A549 (cell line): Measurements from ENCODE around the gene ADAM12. TPM values are rescaled to one million over a fixed set of nuclear protein-coding genes. Genes with fewer than 3 reads are reported as not detected.

Source experiments
- ATAC-seq, 2 experiments: fragments of 200-7000 bp in 1 of 2; fragments of >200 bp in 1 of 2; cut with Nextera tagmentation in 1 of 2; cut with Tn5 transposase in 1 of 2; 3 replicates each; pipeline versions ENCODE4 v1.8.0 to v1.9.1; 2018 to 2020; ENCODE audit warnings: mild to moderate bottlenecking in 1 of 2, moderate library complexity in 1 of 2
- CTCF ChIA-PET: fragments of 300-600 bp; sonication (Branson Sonifier 250); formaldehyde crosslinking; extraction: SDS; loops from one replicate; lab custom pipeline; 2021; ENCODE audit warnings: antibody characterized with exemption, inconsistent platforms; lab: Yijun Ruan, JAX
- POLR2A ChIA-PET: fragments of 350-600 bp; formaldehyde crosslinking; extraction: SDS; loops from one replicate; lab custom pipeline; 2021; ENCODE audit warnings: antibody characterized with exemption, inconsistent platforms; lab: Yijun Ruan, JAX
- DNase-seq, 2 experiments: peaks; one replicate each; pipeline versions ENCODE4 v3.0.0 to v3.0.0-alpha.2; 2011 to 2016; ENCODE audit warnings: low read depth in 1 of 2, low spot score in 1 of 2
- FAIRE-seq: peaks from 2 replicates; lab custom pipeline; 2011; peaks lifted over from hg19 to GRCh38; lab: Jason Lieb, UNC
- H3K27ac ChIP-seq, 2 experiments: fragments of >200 bp; sonication (Bioruptor Twin); formaldehyde crosslinking; 3 replicates each; pipeline ENCODE4 v1.5.1; 2016 to 2017
- H3K4me1 ChIP-seq: fragments of >200 bp; sonication (Bioruptor Twin); formaldehyde crosslinking; 3 replicates; pipeline ENCODE4 v1.6.1; 2016
- H3K4me2 ChIP-seq: fragments of >200 bp; sonication (Bioruptor Twin); formaldehyde crosslinking; 3 replicates; pipeline ENCODE4 v1.6.1; 2016
- H3K4me3 ChIP-seq: fragments of >200 bp; sonication (Bioruptor Twin); formaldehyde crosslinking; 3 replicates; pipeline ENCODE4 v1.5.1; 2016
- H3K9me3 ChIP-seq: fragments of >200 bp; sonication (Bioruptor Twin); formaldehyde crosslinking; 3 replicates; pipeline ENCODE4 v1.6.1; 2016
- CBX2 ChIP-seq: fragments of 200-600 bp; sonication (generic); IDR thresholded peaks from 2 replicates; pipeline ENCODE4 v1.6.1; 2016; ENCODE audit warnings: low read depth, mild to moderate bottlenecking, borderline replicate concordance
- CEBPB ChIP-seq, 2 experiments: fragments of >200 bp in 1 of 2; sonication (Bioruptor Twin) in 1 of 2; formaldehyde crosslinking in 1 of 2; IDR thresholded peaks; 2 replicates each; pipeline ENCODE4 v1.6.1; 2012 to 2016
- EHF ChIP-seq: fragments of 250-450 bp; sonication (Bioruptor Pico); IDR thresholded peaks from 2 replicates; pipeline ENCODE4 v1.5.0; 2020; ENCODE audit warnings: mild to moderate bottlenecking
- EHMT2 ChIP-seq: fragments of 200-600 bp; sonication (generic); IDR thresholded peaks from 2 replicates; pipeline ENCODE4 v1.6.1; 2016; ENCODE audit warnings: antibody characterized with exemption, low read depth, mild to moderate bottlenecking, moderate library complexity
- ESRRA ChIP-seq: fragments of 150-350 bp; IDR thresholded peaks from 2 replicates; pipeline ENCODE4 v1.6.1; 2014; ENCODE audit warnings: mild to moderate bottlenecking, low read length, borderline replicate concordance
- FOSB ChIP-seq: fragments of 250-450 bp; sonication (Bioruptor Pico); IDR thresholded peaks from 2 replicates; pipeline ENCODE4 v1.5.0; 2020; ENCODE audit warnings: mild to moderate bottlenecking, moderate library complexity
- FOSL2 ChIP-seq, 2 experiments: fragments of 450-650 bp in 1 of 2; fragments of >200 bp in 1 of 2; sonication (Bioruptor Twin) in 1 of 2; formaldehyde crosslinking; IDR thresholded peaks; 2 replicates each; pipeline versions ENCODE4 v1.5.0 to v1.6.1; 2016 to 2020; ENCODE audit warnings: mild to moderate bottlenecking in 1 of 2, moderate library complexity in 1 of 2
- FOXS1 ChIP-seq: fragments of 250-450 bp; sonication (Bioruptor Pico); IDR thresholded peaks from 2 replicates; pipeline ENCODE4 v1.5.0; 2020; ENCODE audit warnings: mild to moderate bottlenecking, moderate library complexity
- GATA3 ChIP-seq: IDR thresholded peaks from 2 replicates; pipeline ENCODE4 v1.6.1; 2012; ENCODE audit warnings: borderline replicate concordance
- HDAC2 ChIP-seq: fragments of 200-600 bp; sonication (generic); IDR thresholded peaks from 2 replicates; pipeline ENCODE4 v1.6.1; 2016
- HEYL ChIP-seq: fragments of 250-450 bp; sonication (Bioruptor Pico); IDR thresholded peaks from 2 replicates; pipeline ENCODE4 v1.8.0; 2021; ENCODE audit warnings: mild to moderate bottlenecking, moderate library complexity
- HOXA7 ChIP-seq: fragments of 250-450 bp; sonication (Bioruptor Pico); IDR thresholded peaks from 2 replicates; pipeline ENCODE4 v1.5.0; 2020; ENCODE audit warnings: mild to moderate bottlenecking, moderate library complexity
- HOXB5 ChIP-seq: fragments of 250-450 bp; sonication (Bioruptor Pico); IDR thresholded peaks from 2 replicates; pipeline ENCODE4 v1.5.0; 2020; ENCODE audit warnings: mild to moderate bottlenecking, moderate library complexity
- JUN ChIP-seq, 2 experiments: fragments of >200 bp; sonication (Bioruptor Twin); formaldehyde crosslinking; IDR thresholded peaks; 2 replicates in 1 of 2; 3 replicates in 1 of 2; pipeline ENCODE4 v1.6.1; 2016 to 2017
- JUNB ChIP-seq: fragments of >200 bp; sonication (Bioruptor Twin); formaldehyde crosslinking; IDR thresholded peaks from 2 replicates; pipeline ENCODE4 v1.6.1; 2016
- MAZ ChIP-seq: fragments of 150-350 bp; IDR thresholded peaks from 2 replicates; pipeline ENCODE4 v1.6.1; 2014; ENCODE audit warnings: antibody characterized with exemption, low read depth, low read length, borderline replicate concordance
- NPAS2 ChIP-seq: fragments of 250-450 bp; sonication (Bioruptor Pico); IDR thresholded peaks from 2 replicates; pipeline ENCODE4 v1.8.0; 2022; ENCODE audit warnings: mild to moderate bottlenecking, moderate library complexity, borderline replicate concordance
- NR3C1 ChIP-seq: fragments of >200 bp; sonication (Bioruptor Twin); formaldehyde crosslinking; IDR thresholded peaks from 3 replicates; pipeline ENCODE4 v1.6.1; 2017
- PHF8 ChIP-seq: fragments of 200-600 bp; sonication (generic); IDR thresholded peaks from 2 replicates; pipeline ENCODE4 v1.6.1; 2016; ENCODE audit warnings: low read depth, mild to moderate bottlenecking, antibody characterized with exemption, moderate library complexity, borderline replicate concordance
- RNF2 ChIP-seq: fragments of 200-600 bp; sonication (generic); IDR thresholded peaks from 2 replicates; pipeline ENCODE4 v1.6.1; 2016; ENCODE audit warnings: low read depth, mild to moderate bottlenecking, antibody characterized with exemption, moderate library complexity, borderline replicate concordance
- SREBF2 ChIP-seq: fragments of 450-650 bp; IDR thresholded peaks from 2 replicates; pipeline ENCODE4 v1.6.1; 2014; ENCODE audit warnings: mild to moderate bottlenecking, moderate library complexity
- TFCP2L1 ChIP-seq: fragments of 250-450 bp; sonication (Bioruptor Pico); IDR thresholded peaks from 2 replicates; pipeline ENCODE4 v1.5.0; 2021; ENCODE audit warnings: mild to moderate bottlenecking
- ZSCAN20 ChIP-seq: fragments of 250-450 bp; sonication (Bioruptor Pico); IDR thresholded peaks from 2 replicates; pipeline ENCODE4 v1.8.0; 2022; ENCODE audit warnings: mild to moderate bottlenecking, moderate library complexity
- WGBS: methylation state at CpG from one replicate; pipeline ENCODE4 v1.1.6; 2017; ENCODE audit errors: missing lambda C conversion rate; 5-methylcytosine and 5-hydroxymethylcytosine counted together
- polyA plus RNA-seq, 4 experiments: library from polyadenylated mRNA; depleted of rRNA in 3 of 4; stranded (reverse); fragments of >200 nt; fragmentation: RNase III in 1 of 4; extraction: RNeasy Plus Mini Kit Qiagen cat#74134 plus additional on column Dnase treatment in 1 of 4; gene quantifications; 2 replicates in 3 of 4; 3 replicates in 1 of 4; pipeline ENCODE4 v1.2.3, GENCODE V29; 2011 to 2017
- TF ChIP-seq, protein P1 (sequence below): fragments of 250-450 bp; sonication (Bioruptor Pico); IDR thresholded peaks from 2 replicates; pipeline ENCODE4 v1.5.0; 2020; ENCODE audit warnings: low read depth, mild to moderate bottlenecking, moderate library complexity
- TF ChIP-seq, protein P2 (sequence below): fragments of 250-450 bp; sonication (Bioruptor Pico); IDR thresholded peaks from 2 replicates; pipeline ENCODE4 v1.5.0; 2021; ENCODE audit warnings: mild to moderate bottlenecking, moderate library complexity, borderline replicate concordance
- TF ChIP-seq, protein P3 (sequence below): IDR thresholded peaks from 2 replicates; pipeline ENCODE4 v1.6.1; 2012
- TF ChIP-seq, protein P4 (sequence below): fragments of >200 bp; sonication (Bioruptor Twin); formaldehyde crosslinking; IDR thresholded peaks from 2 replicates; pipeline ENCODE4 v1.6.1; 2016

The ADAM12 gene
- polyA plus RNA-seq, 2 of the 4 experiments (the other 2 are of a cell fraction), result 1.6 to 4.8 TPM

DNA sequence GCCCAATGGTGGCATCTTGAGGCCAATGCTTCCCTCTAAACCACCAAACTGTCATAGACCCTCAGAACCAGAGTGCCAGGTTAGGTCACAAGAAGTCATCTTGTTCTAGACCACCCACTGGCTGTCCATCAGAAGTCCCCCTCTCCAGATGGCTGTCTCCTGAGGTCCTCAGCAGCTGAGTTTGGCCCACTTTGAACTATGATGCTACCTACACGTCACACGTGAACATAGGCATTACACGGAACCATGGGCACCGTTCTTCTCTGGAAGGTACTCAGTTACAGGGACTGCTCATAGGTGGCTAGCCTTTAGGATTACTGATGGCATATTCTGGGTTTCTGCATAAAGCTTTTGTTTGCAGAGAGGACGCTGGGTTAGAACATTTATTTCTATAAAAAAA, 166.4 kb downstream of the ADAM12 start:
- no peak for ATAC-seq
- POLR2A ChIA-PET, result no interaction called here
- no peak for DNase-seq
- no peaks in the 10 kb centered on the region for H3K9me3 ChIP-seq
- no peak overlapping the region for H3K4me3 ChIP-seq
- no peak for FAIRE-seq
- H3K4me2 ChIP-seq, result no peak overlapping the region
- TF ChIP-seq NPAS2, result no peak
- no peak for TF ChIP-seq HEYL (CRISPR knock-in tag)
- no peak for TF ChIP-seq CBX2
- no peak for TF ChIP-seq RNF2
- no peak for TF ChIP-seq HOXB5
- TF ChIP-seq TFCP2L1 (CRISPR knock-in tag), result no peak
- TF ChIP-seq, protein P1, sequence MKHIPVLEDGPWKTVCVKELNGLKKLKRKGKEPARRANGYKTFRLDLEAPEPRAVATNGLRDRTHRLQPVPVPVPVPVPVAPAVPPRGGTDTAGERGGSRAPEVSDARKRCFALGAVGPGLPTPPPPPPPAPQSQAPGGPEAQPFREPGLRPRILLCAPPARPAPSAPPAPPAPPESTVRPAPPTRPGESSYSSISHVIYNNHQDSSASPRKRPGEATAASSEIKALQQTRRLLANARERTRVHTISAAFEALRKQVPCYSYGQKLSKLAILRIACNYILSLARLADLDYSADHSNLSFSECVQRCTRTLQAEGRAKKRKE, result no peak
- TF ChIP-seq HDAC2, result no peak
- no peak for TF ChIP-seq FOSB (CRISPR knock-in tag)
- no peak for TF ChIP-seq SREBF2
- no peak for TF ChIP-seq EHMT2
- TF ChIP-seq JUNB, result no peak
- no peak for TF ChIP-seq ZSCAN20 (CRISPR knock-in tag)
- TF ChIP-seq MAZ, result no peak
- TF ChIP-seq CEBPB (IDR thresholded peaks at IDR 0.05), result no peak
- TF ChIP-seq PHF8, result no peak
- TF ChIP-seq, protein P2, sequence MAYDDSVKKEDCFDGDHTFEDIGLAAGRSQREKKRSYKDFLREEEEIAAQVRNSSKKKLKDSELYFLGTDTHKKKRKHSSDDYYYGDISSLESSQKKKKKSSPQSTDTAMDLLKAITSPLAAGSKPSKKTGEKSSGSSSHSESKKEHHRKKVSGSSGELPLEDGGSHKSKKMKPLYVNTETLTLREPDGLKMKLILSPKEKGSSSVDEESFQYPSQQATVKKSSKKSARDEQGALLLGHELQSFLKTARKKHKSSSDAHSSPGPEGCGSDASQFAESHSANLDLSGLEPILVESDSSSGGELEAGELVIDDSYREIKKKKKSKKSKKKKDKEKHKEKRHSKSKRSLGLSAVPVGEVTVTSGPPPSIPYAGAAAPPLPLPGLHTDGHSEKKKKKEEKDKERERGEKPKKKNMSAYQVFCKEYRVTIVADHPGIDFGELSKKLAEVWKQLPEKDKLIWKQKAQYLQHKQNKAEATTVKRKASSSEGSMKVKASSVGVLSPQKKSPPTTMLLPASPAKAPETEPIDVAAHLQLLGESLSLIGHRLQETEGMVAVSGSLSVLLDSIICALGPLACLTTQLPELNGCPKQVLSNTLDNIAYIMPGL (CRISPR knock-in tag), result no peak
- 89% methylated on average over 5 of the region's 5 CpGs for WGBS
- H3K27ac ChIP-seq, result no peak overlapping the region
- CTCF ChIA-PET, result interaction anchor here (1.2 kb wide), 1 partner anchor 353 kb away, joined by 3 read pairs; no protein-coding TSS in a partner anchor
- no peaks in the 10 kb centered on the region for H3K4me1 ChIP-seq

DNA sequence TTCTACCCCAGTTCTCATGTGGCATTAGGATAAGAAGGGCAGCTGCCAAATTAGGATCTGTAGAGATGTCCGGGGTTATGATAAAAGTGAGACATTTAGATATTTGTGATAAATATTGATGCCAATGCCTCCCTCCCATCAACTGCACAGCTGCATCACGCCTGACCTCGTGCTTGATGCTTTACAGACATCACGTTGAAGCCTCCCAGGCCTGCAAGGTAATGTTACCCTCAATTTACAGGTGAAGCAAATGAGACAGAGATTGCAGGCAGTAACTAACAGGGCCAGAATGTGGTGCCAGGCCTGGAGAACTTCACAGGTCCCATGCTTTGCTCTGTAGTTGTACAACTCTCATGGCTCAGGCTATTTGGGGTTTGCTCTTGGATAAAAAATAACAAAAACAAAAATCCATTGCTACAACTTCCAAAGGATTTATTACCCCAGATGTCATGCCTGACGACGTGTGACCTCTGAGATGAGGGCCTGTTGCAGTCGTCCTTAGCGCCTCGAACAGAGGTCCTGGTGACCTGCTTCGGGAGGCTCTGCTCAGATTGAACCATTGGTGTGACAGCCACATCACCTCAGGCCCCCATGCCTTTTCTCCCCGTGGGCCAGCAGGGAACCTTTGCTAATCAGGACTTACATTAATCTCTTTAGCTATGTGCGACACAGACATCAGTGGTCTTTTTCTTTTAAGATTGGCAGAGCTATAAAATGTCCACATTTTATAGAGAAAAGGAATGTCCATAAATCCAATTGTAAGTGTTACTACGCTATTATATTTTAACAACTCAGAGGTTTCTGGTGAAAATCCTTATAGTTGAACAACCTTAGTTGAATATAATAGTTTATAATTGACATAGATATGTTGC, 169.3 kb downstream of the ADAM12 start:
- 69% methylated on average over 13 of the region's 13 CpGs for WGBS
- no peak overlapping the region for H3K27ac ChIP-seq
- TF ChIP-seq HOXB5 (no peak), EHF (CRISPR knock-in tag) (no peak), FOSL2 (IDR thresholded peaks at IDR 0.05) (no peak), FOSL2 (CRISPR knock-in tag; IDR thresholded peaks at IDR 0.05) (no peak), CEBPB (IDR thresholded peaks at IDR 0.05) (no peak), JUN (IDR thresholded peaks at IDR 0.05) (no peak), FOXS1 (no peak), JUNB (no peak), GATA3 (no peak), SREBF2 (no peak), ESRRA (no peak), HOXA7 (CRISPR knock-in tag) (no peak), NPAS2 (no peak), NR3C1 (no peak)
- TF ChIP-seq, protein P3, sequence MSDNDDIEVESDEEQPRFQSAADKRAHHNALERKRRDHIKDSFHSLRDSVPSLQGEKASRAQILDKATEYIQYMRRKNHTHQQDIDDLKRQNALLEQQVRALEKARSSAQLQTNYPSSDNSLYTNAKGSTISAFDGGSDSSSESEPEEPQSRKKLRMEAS, result no peak
- TF ChIP-seq, protein P2 (CRISPR knock-in tag), result no peak
- TF ChIP-seq, protein P4, sequence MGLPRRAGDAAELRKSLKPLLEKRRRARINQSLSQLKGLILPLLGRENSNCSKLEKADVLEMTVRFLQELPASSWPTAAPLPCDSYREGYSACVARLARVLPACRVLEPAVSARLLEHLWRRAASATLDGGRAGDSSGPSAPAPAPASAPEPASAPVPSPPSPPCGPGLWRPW, result no peak
- no peaks in the 10 kb centered on the region for H3K9me3 ChIP-seq
- H3K4me2 ChIP-seq, result no peak overlapping the region
- no peak for FAIRE-seq
- DNase-seq, result no peak
- H3K4me3 ChIP-seq, result no peak overlapping the region
- ChIA-PET POLR2A (no interaction called here), CTCF (interaction anchor here (1.1 kb wide), 1 partner anchor 9 kb away, joined by 3 read pairs; no protein-coding TSS in a partner anchor)
- ATAC-seq, result no peak
- H3K4me1 ChIP-seq, result no peaks in the 10 kb centered on the region
